CD4-positive, alpha-beta T cell (primary cell): Measurements from ENCODE around the gene FREM2. TPM values are rescaled to one million over a fixed set of nuclear protein-coding genes. Genes with fewer than 3 reads are reported as not detected.

ENCODE experiments used
- ATAC-seq: fragments of 200-7000 bp; cut with Tn5 transposase; one replicate; pipeline ENCODE4 v1.10.0; 2022; ENCODE audit warnings: mild to moderate bottlenecking; ENCODE audit not compliant: poor library complexity
- CTCF ChIA-PET: fragments of 350-600 bp; sonication (Branson Sonifier 250); formaldehyde crosslinking; loops from one replicate; lab custom pipeline; 2021; ENCODE audit warnings: antibody characterized with exemption, inconsistent platforms; lab: Charles Lee
- POLR2A ChIA-PET: fragments of 350-600 bp; sonication (Branson Sonifier 250); formaldehyde crosslinking; loops from one replicate; lab custom pipeline; 2021; ENCODE audit warnings: antibody characterized with exemption, inconsistent platforms; lab: Charles Lee
- DNase-seq, 14 experiments: peaks; one replicate each; pipeline ENCODE4 v3.0.0-alpha.2; 2013 to 2020; ENCODE audit warnings: mixed read lengths in 2 of 14
- H3K27ac ChIP-seq, 2 donors: one replicate each; pipeline versions ENCODE4 v1.5.1 to v1.7.0; 2013; ENCODE audit warnings: low read length in 2 of 2, low read depth in 1 of 2, mild to moderate bottlenecking in 1 of 2
- H3K27me3 ChIP-seq, 2 experiments: 1 replicate in 1 of 2; 2 replicates in 1 of 2; pipeline versions ENCODE4 v1.6.1 to v1.7.0; 2013; ENCODE audit warnings: low read length in 2 of 2, control low read depth in 1 of 2, mild to moderate bottlenecking in 1 of 2, moderate library complexity in 1 of 2; ENCODE audit not compliant: insufficient read depth in 2 of 2, control insufficient read depth in 1 of 2
- H3K36me3 ChIP-seq: one replicate; pipeline ENCODE4 v1.6.1; 2013; ENCODE audit warnings: low read length, control low read depth; ENCODE audit not compliant: insufficient read depth
- H3K4me1 ChIP-seq: one replicate; pipeline ENCODE4 v1.6.1; 2013; ENCODE audit warnings: low read length, control low read depth; ENCODE audit not compliant: insufficient read depth
- H3K4me3 ChIP-seq: one replicate; pipeline ENCODE4 v1.5.1; 2013; ENCODE audit warnings: mild to moderate bottlenecking, low read length, moderate library complexity
- H3K9me3 ChIP-seq, 2 experiments: 1 replicate in 1 of 2; 2 replicates in 1 of 2; pipeline versions ENCODE4 v1.6.1 to v1.7.0; 2013; ENCODE audit warnings: low read length in 2 of 2, mild to moderate bottlenecking in 2 of 2, control low read depth in 1 of 2, moderate library complexity in 1 of 2; ENCODE audit not compliant: control insufficient read depth in 1 of 2, insufficient read depth in 1 of 2
- H3K27ac Mint-ChIP-seq: one replicate; pipeline ENCODE4 v1.8.0; 2020; ENCODE audit warnings: mixed read lengths
- H3K27me3 Mint-ChIP-seq: one replicate; pipeline ENCODE4 v1.8.0; 2021; ENCODE audit warnings: mixed read lengths
- H3K36me3 Mint-ChIP-seq: one replicate; pipeline ENCODE4 v1.8.0; 2021; ENCODE audit warnings: low read depth, mixed read lengths
- H3K4me1 Mint-ChIP-seq: one replicate; pipeline ENCODE4 v1.8.0; 2021; ENCODE audit warnings: low read depth, mixed read lengths
- H3K4me3 Mint-ChIP-seq: one replicate; pipeline ENCODE4 v1.8.0; 2020; ENCODE audit warnings: mild to moderate bottlenecking, mixed read lengths
- H3K9me3 Mint-ChIP-seq: one replicate; pipeline ENCODE4 v1.8.0; 2020; ENCODE audit warnings: mixed read lengths
- intact Hi-C, 2 experiments: fragments of 100-400 bp; cut with DNase I in 1 of 2; cut with micrococcal nuclease in 1 of 2; formaldehyde crosslinking; loops; one replicate each; pipeline versions ENCODE4 v1.15.1 to v1.9.0; 2023 to 2025; cut with DNase I, micrococcal nuclease
- total RNA-seq, 174 experiments: library from RNA in 2 of 174; stranded (reverse) in 2 of 174; gene quantifications; one replicate each; pipeline ENCODE4 v1.2.3 and lab custom pipeline; 2021 to 2026
- TF ChIP-seq, protein P1 (sequence below): fragments of 200-600 bp; IDR thresholded peaks from one replicate; pipeline ENCODE4 v1.8.0; 2022; ENCODE audit warnings: antibody characterized with exemption, mild to moderate bottlenecking

FREM2 gene
- total RNA-seq, 2 experiments from 2014 or later, result not detected

DNA sequence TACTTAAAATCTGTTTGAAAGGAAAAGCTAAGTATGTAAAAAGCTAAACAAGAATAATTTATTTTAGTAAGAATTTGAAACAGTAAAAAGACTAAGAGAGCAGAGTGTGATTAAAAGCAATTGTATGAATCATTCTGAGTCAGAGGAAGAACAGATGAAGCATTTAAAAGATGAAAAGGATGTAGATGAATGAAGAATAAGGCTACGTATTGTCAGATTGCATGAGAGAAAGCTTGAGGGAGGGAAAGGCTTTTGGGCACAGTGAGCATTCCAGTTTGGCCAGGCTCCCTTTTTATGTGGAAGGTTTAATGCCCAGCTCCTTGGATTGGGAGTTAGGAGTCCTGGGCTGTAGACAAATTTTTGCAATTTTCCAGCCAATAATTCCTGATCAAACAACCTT, 117.7 kb downstream of the FREM2 start:
- Histone ChIP-seq H3K27me3 (no peaks in the 10 kb centered on the region), H3K9me3 (peaks cover 6 to 12% of the 10 kb centered on the region in 2 experiments), H3K4me3 (no peak overlapping the region), H3K36me3 (no peaks in the 10 kb centered on the region), H3K27ac (no peak overlapping the region), H3K4me1 (no peaks in the 10 kb centered on the region)
- CTCF ChIA-PET, result no interaction called here
- intact Hi-C loops, result no loop called here
- no peaks in the 10 kb centered on the region for H3K4me1 Mint-ChIP-seq
- no peaks in the 10 kb centered on the region for H3K36me3 Mint-ChIP-seq
- no peak overlapping the region for H3K4me3 Mint-ChIP-seq
- POLR2A ChIA-PET, result no interaction called here
- no peaks in the 10 kb centered on the region for H3K27me3 Mint-ChIP-seq
- DNase-seq (no peak), ATAC-seq (no peak)
- H3K27ac Mint-ChIP-seq, result no peak overlapping the region
- peaks cover 12% of the 10 kb centered on the region for H3K9me3 Mint-ChIP-seq
- TF ChIP-seq, protein P1, sequence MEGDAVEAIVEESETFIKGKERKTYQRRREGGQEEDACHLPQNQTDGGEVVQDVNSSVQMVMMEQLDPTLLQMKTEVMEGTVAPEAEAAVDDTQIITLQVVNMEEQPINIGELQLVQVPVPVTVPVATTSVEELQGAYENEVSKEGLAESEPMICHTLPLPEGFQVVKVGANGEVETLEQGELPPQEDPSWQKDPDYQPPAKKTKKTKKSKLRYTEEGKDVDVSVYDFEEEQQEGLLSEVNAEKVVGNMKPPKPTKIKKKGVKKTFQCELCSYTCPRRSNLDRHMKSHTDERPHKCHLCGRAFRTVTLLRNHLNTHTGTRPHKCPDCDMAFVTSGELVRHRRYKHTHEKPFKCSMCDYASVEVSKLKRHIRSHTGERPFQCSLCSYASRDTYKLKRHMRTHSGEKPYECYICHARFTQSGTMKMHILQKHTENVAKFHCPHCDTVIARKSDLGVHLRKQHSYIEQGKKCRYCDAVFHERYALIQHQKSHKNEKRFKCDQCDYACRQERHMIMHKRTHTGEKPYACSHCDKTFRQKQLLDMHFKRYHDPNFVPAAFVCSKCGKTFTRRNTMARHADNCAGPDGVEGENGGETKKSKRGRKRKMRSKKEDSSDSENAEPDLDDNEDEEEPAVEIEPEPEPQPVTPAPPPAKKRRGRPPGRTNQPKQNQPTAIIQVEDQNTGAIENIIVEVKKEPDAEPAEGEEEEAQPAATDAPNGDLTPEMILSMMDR, result no peak

DNA sequence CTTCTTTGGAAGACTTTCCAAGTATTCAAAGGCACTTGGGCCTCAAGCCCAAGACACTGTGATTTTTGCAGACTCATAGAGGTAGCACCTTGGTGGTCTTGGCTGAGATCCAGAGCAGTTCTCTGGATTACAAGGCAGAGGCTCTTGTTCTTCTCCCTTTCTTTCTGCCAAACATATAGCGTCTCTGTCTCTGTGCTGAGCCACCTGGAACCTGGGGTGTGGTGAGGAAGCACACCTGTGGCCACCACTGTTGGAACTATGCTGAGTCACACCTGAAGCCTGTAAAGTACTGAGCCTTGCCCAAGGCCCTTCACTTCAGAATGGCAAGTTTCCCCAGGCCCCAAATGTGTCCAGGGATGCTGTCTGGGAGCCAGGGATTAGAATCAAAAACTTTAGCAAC, 127.5 kb downstream of the FREM2 start:
- ATAC-seq (no peak), DNase-seq (no peak)
- Histone ChIP-seq H3K27me3 (no peaks in the 10 kb centered on the region), H3K36me3 (no peaks in the 10 kb centered on the region), H3K27ac (no peak overlapping the region), H3K9me3 (peaks cover 0 to 6% of the 10 kb centered on the region in 2 experiments), H3K4me1 (no peaks in the 10 kb centered on the region), H3K4me3 (no peak overlapping the region)
- Mint-ChIP-seq H3K27ac (no peak overlapping the region), H3K27me3 (peaks cover 5% of the 10 kb centered on the region), H3K4me1 (no peaks in the 10 kb centered on the region), H3K36me3 (no peaks in the 10 kb centered on the region), H3K9me3 (peaks cover 14% of the 10 kb centered on the region), H3K4me3 (no peak overlapping the region)
- TF ChIP-seq, protein P1, result no peak
- CTCF ChIA-PET, result no interaction called here
- intact Hi-C loops, result no loop called here
- POLR2A ChIA-PET, result no interaction called here

DNA sequence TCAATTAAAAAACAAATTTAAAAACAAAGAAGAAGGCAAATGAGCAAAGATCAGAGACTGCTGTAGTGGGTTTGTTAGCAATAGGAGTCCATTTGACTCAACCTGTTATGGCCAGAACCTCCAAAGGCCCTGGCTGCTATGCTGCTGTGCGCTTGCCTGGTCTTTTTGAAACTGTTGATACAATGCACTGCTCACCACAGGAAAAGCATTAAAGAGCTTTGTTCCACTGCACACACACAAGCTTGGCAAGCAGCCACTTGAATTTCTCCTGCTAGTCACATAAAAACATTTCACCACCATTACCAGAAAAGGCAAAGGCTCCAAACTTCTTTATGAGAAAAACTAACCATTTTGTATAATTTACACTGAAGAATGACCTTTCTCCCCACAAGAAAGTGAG, 132.2 kb downstream of the FREM2 start:
- CTCF ChIA-PET, result no interaction called here
- Histone ChIP-seq H3K4me3 (no peak overlapping the region), H3K9me3 (no peaks in the 10 kb centered on the region), H3K27ac (no peak overlapping the region), H3K4me1 (no peaks in the 10 kb centered on the region), H3K27me3 (no peaks in the 10 kb centered on the region), H3K36me3 (no peaks in the 10 kb centered on the region)
- Mint-ChIP-seq H3K36me3 (no peaks in the 10 kb centered on the region), H3K4me3 (no peak overlapping the region), H3K9me3 (peaks cover 3% of the 10 kb centered on the region), H3K27me3 (peaks cover 5% of the 10 kb centered on the region), H3K27ac (no peak overlapping the region), H3K4me1 (no peaks in the 10 kb centered on the region)
- POLR2A ChIA-PET, result no interaction called here
- no peak for ATAC-seq
- TF ChIP-seq, protein P1, result no peak
- intact Hi-C loops, result no loop called here
- DNase-seq, result no peak
